WTC11 (cell line): ENCODE results near the gene ARMH4.

ENCODE experiments used
- ESRRA ChIP-seq: sonication (generic); formaldehyde crosslinking; IDR thresholded peaks from 2 replicates; pipeline ENCODE4 v1.8.1; 2022; ENCODE audit warnings: mild to moderate bottlenecking, missing genetic modification reagents, borderline replicate concordance
- NR1H2 ChIP-seq: sonication (generic); formaldehyde crosslinking; IDR thresholded peaks from 2 replicates; pipeline ENCODE4 v1.9.0; 2021; ENCODE audit warnings: mild to moderate bottlenecking, moderate library complexity, missing genetic modification reagents
- NR2C2 ChIP-seq: sonication (generic); formaldehyde crosslinking; IDR thresholded peaks from 2 replicates; pipeline ENCODE4 v1.8.0; 2022; ENCODE audit warnings: mild to moderate bottlenecking, missing genetic modification reagents
- ZBTB21 ChIP-seq: sonication (generic); formaldehyde crosslinking; IDR thresholded peaks from 2 replicates; pipeline ENCODE4 v1.8.1; 2023; ENCODE audit warnings: mild to moderate bottlenecking, missing genetic modification reagents, borderline replicate concordance
- TF ChIP-seq, protein P1 (sequence below): fragments of 200-600 bp; IDR thresholded peaks from 2 replicates; pipeline ENCODE4 v1.8.0; 2022; ENCODE audit warnings: antibody characterized with exemption
- TF ChIP-seq, protein P2 (sequence below): sonication (generic); formaldehyde crosslinking; IDR thresholded peaks from 2 replicates; pipeline ENCODE4 v1.8.0; 2022; ENCODE audit warnings: mild to moderate bottlenecking, missing genetic modification reagents

DNA sequence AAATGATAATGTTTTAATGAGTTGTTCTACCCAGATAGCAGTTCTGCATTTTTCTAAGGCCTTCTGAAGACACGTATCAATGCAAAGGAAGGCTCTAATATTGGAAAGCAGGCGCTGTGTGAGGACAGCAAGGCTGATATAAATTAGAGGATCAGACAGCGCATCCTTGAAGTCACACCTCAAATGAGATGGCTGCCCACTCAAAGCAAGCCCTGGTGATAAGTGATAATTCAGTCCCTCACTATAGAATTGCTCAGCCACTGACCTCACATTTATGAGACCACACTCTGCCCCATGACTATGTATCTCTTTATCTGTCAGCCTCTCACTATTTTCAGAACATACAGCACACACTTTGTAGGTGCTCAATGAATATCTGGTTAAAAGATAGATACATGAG lies 62.4 kb downstream of the ARMH4 start:
- TF ChIP-seq, protein P1, sequence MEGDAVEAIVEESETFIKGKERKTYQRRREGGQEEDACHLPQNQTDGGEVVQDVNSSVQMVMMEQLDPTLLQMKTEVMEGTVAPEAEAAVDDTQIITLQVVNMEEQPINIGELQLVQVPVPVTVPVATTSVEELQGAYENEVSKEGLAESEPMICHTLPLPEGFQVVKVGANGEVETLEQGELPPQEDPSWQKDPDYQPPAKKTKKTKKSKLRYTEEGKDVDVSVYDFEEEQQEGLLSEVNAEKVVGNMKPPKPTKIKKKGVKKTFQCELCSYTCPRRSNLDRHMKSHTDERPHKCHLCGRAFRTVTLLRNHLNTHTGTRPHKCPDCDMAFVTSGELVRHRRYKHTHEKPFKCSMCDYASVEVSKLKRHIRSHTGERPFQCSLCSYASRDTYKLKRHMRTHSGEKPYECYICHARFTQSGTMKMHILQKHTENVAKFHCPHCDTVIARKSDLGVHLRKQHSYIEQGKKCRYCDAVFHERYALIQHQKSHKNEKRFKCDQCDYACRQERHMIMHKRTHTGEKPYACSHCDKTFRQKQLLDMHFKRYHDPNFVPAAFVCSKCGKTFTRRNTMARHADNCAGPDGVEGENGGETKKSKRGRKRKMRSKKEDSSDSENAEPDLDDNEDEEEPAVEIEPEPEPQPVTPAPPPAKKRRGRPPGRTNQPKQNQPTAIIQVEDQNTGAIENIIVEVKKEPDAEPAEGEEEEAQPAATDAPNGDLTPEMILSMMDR = no peak
- TF ChIP-seq NR1H2 = no peak
- TF ChIP-seq, protein P2, sequence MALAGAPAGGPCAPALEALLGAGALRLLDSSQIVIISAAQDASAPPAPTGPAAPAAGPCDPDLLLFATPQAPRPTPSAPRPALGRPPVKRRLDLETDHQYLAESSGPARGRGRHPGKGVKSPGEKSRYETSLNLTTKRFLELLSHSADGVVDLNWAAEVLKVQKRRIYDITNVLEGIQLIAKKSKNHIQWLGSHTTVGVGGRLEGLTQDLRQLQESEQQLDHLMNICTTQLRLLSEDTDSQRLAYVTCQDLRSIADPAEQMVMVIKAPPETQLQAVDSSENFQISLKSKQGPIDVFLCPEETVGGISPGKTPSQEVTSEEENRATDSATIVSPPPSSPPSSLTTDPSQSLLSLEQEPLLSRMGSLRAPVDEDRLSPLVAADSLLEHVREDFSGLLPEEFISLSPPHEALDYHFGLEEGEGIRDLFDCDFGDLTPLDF (CRISPR knock-in tag) = no peak
- no peak for TF ChIP-seq NR2C2
- TF ChIP-seq ZBTB21 (CRISPR knock-in tag) = no peak
- TF ChIP-seq ESRRA = no peak
